ENCODE measurements around the gene CDC73. TPM values are rescaled to one million over a fixed set of nuclear protein-coding genes. Genes with fewer than 3 reads are reported as not detected.

The CDC73 gene
- total RNA-seq (2022; extraction: Qiagen RNA extraction; ENCODE audit: low read depth), result 25.1 to 34.1 TPM (median 32.8 TPM) in 5 replicates

DNA sequence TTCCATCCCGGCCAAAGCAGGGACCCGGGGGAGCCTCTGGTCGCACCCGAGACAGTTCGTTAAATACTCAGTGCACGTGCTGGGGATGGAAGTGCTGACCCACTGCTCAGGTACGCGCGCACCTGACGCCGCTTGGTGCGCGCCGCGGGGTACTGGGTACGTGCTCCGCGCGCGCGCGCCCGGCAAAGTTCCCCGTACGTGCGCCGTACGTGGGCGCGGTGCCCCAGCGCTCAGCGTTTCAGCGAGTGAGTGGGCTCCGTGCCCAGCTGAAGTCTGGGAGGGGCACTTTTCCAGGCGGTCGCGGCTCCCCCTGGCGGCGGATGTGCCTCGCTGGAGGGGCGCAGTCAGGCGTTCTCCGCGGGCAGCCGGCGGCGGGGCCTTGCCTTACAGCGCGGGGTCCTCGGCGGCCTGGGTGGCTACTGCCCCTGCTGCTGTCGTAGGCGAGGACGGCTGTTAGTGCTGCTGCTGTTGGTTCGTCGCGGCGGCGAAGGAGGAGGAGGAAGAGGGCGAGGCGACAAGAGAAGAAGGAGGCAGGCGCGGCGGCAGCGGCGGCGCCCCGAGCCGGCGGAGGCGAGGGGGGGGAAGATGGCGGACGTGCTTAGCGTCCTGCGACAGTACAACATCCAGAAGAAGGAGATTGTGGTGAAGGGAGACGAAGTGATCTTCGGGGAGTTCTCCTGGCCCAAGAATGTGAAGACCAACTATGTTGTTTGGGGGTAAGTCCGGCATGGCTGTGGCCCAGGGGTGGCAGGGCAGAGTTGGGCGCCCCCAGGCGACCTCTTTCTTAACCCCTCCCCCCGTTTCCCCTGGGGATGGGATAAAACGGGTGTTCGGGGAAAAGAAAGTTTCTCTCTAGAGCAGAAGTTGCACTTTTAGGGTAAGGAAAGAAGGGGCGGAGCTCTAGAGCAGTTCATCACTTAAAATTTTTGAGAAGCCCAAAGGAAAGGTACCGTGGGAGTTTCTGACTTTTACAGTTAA, at the start of gene CDC73:
CDC73 (plus strand) TSS at position 416 of the 978 bp plus-strand sequence; CDS start at position 586, 170 bp downstream.

DNA sequence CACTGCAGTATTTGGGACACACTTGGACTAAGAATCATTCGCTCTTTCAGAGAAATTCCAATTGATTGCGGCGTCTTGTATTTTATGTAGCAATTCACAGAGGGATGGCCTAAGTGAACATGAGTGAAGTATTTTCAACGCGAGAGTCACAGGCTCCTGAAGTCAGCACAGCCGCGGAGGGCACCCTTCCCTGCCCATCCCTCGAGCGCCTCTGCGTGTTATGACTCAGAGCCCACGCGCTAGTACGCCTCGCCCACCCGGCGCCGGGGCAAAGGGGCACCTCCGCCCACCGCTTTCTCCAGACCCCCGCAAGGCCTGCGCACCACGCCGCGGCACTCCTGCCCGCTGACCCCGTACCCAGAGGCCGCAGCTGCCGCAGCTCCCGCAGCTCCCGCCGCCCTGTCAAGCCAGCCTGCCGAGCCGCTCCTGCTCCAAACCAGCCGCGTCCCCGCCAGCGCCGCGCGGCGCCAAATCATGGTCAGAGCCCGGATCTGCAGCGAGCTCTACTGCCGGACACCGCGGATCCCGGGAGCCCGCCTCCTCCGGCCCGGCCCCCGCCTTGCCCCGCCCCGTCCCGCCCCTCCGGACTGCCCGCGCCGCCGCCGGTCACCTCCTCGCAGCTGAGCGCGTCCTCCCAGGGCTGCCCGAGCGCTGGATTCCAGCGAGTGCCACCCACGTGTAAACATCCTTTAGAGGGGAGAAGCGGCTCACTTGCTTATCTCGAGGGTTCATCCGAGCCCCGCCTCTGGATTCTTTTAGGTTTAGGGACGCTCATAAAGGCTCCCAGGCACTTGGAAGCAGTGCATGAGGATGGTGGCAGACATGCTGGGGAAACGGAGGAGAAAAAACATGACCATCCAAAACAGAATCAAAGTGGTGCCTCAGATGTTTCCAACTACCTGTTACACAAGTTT, 16.7 kb upstream of the CDC73 start, which contains the start of gene GLRX2:
GLRX2 (minus strand) TSS at position 508 of the 914 bp plus-strand sequence; CDS start at position 476, 32 bp downstream.

DNA sequence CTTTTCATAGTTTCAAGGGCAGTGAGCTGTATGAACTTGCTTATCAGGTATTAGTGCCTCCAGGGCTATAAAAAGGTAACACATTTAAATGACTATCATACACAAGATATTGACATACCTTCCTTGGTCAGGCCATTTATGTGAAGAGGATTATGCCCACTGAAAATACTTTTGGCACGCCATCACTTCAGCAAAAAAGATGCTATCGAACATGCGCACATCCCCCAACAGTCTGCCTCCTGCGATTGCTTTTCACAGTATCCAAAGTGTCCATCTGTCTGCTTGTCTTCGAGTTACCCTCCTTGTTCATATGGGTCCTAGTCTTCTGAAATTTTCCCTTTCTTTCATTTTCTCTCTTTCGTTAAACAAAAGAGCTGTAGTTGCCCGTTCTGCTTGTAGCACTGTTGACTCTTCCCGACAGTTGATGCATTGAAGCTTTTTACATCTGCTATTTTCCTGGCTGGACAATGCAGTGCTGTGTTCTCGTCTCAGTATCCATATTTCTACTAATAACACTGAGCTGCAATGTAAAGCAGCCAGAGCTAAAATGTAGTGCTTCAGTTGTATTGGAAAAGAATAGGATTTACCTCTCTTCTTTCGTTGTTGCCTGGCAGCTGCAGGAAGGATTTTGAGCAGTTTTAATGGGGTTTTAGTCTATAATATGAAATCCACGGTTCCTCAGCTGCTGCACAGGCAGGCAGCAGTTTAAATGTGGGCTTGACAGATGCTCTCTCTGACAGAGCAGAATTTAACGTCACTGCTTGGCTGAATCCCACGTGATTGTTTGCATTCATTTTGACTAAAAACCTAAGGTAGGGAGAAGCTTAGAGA, 64.3 kb downstream of the CDC73 start, which contains the start of gene B3GALT2:
B3GALT2 (minus strand) TSS at position 713 of the 831 bp plus-strand sequence. CDS start 5,051 bp downstream, outside the sequence.

Other genes with a start within 250 kb of the CDC73 start
- gene UCHL5, start 62.7 kb upstream of the CDC73 start, total RNA-seq (2022; extraction: Qiagen RNA extraction; ENCODE audit: low read depth), result 24.1 to 48.8 TPM (median 47.8 TPM) in 5 replicates
- gene RO60, start 62.4 kb upstream of the CDC73 start, total RNA-seq (2022; extraction: Qiagen RNA extraction; ENCODE audit: low read depth), result 12.6 to 34.3 TPM (median 26.0 TPM) in 5 replicates
- 24.0 to 55.6 TPM (median 46.5 TPM) in 5 replicates for gene GLRX2, start 16.6 kb upstream of the CDC73 start, total RNA-seq (2022; extraction: Qiagen RNA extraction; ENCODE audit: low read depth)
- not detected in 5 replicates for gene B3GALT2, start 64.6 kb downstream of the CDC73 start, total RNA-seq (2022; extraction: Qiagen RNA extraction; ENCODE audit: low read depth)

Measured in A549 treated with RU486 at 1 μM for 4 hours (cell line).